H1 (cell line): ENCODE results near the gene NOD2. TPM values are rescaled to one million over a fixed set of nuclear protein-coding genes. Genes with fewer than 3 reads are reported as not detected.

ENCODE experiments used
- CTCF ChIA-PET: fragments of 300-600 bp; sonication (Branson Sonifier 250); formaldehyde crosslinking; loops from one replicate; lab custom pipeline; 2021; ENCODE audit not compliant: partially characterized antibody; lab: Charles Lee
- POLR2A ChIA-PET: fragments of 300-600 bp; sonication (Branson Sonifier 250); formaldehyde crosslinking; loops from one replicate; lab custom pipeline; 2021; ENCODE audit warnings: inconsistent platforms; ENCODE audit not compliant: partially characterized antibody; lab: Charles Lee
- DNase-seq, 2 experiments: peaks; one replicate each; pipeline versions ENCODE4 v3.0.0 to v3.0.0-alpha.2; 2010 to 2022; ENCODE audit warnings: low spot score in 2 of 2, low read depth in 1 of 2, mixed read lengths in 1 of 2
- FAIRE-seq: peaks from 2 replicates; lab custom pipeline; 2011; peaks lifted over from hg19 to GRCh38; lab: Jason Lieb, UNC
- H2AFZ ChIP-seq: 2 replicates; pipeline ENCODE4 v1.8.1; 2012; ENCODE audit warnings: low read length, inconsistent platforms
- H2AK5ac ChIP-seq: 2 replicates; pipeline ENCODE4 v1.6.1; 2013; ENCODE audit warnings: low read depth, low read length
- H2BK120ac ChIP-seq: replicated peaks from 2 replicates; pipeline ENCODE3; 2013; ENCODE audit warnings: low read depth, low read length, inconsistent platforms
- H2BK12ac ChIP-seq: 2 replicates; pipeline ENCODE4 v1.6.1; 2013; ENCODE audit warnings: low read depth, low read length
- H2BK15ac ChIP-seq: 2 replicates; pipeline ENCODE4 v1.6.1; 2013; ENCODE audit warnings: low read length
- H2BK20ac ChIP-seq: 2 replicates; pipeline ENCODE4 v1.6.1; 2013; ENCODE audit warnings: low read length
- H2BK5ac ChIP-seq: 2 replicates; pipeline ENCODE4 v1.6.1; 2013; ENCODE audit warnings: low read depth, low read length
- H3K14ac ChIP-seq: 2 replicates; pipeline ENCODE4 v1.6.1; 2013; ENCODE audit warnings: inconsistent platforms; ENCODE audit not compliant: insufficient read length
- H3K18ac ChIP-seq: 2 replicates; pipeline ENCODE4 v1.6.1; 2013; ENCODE audit warnings: low read length; ENCODE audit errors: extremely low read depth
- H3K23ac ChIP-seq: 2 replicates; pipeline ENCODE4 v1.6.1; 2013; ENCODE audit warnings: inconsistent platforms; ENCODE audit not compliant: insufficient read length
- H3K23me2 ChIP-seq: 2 replicates; pipeline ENCODE4 v1.6.1; 2013; ENCODE audit warnings: low read depth, low read length
- H3K27ac ChIP-seq: 2 replicates; pipeline ENCODE4 v1.6.1; 2011; ENCODE audit warnings: low read depth, low read length, inconsistent platforms
- H3K27me3 ChIP-seq, 4 experiments: replicated peaks in 1 of 4; 1 replicate in 1 of 4; 2 replicates in 3 of 4; pipeline versions ENCODE4 v1.6.1 to v1.8.1; 2011 to 2013; ENCODE audit warnings: low read length in 3 of 4, mild to moderate bottlenecking in 3 of 4, inconsistent platforms in 2 of 4, mixed read lengths in 2 of 4, moderate library complexity in 1 of 4; ENCODE audit not compliant: control insufficient read depth in 3 of 4, insufficient read depth in 3 of 4; ENCODE audit errors: extremely low read depth in 1 of 4
- H3K36me3 ChIP-seq, 4 experiments: 2 replicates each; pipeline versions ENCODE4 v1.6.1 to v1.8.1; 2011 to 2013; ENCODE audit warnings: mild to moderate bottlenecking in 4 of 4, low read length in 3 of 4, moderate library complexity in 2 of 4, control low read depth in 1 of 4, inconsistent platforms in 1 of 4; ENCODE audit not compliant: insufficient read depth in 4 of 4, control insufficient read depth in 2 of 4
- H3K4ac ChIP-seq: replicated peaks from 2 replicates; pipeline ENCODE3; 2013; ENCODE audit warnings: low read length, low read depth, mixed read lengths, inconsistent platforms; ENCODE audit not compliant: insufficient read length
- H3K4me1 ChIP-seq, 4 experiments: replicated peaks in 1 of 4; 1 replicate in 1 of 4; 2 replicates in 3 of 4; pipeline versions ENCODE4 v1.6.1 to v1.8.1; 2011 to 2013; ENCODE audit warnings: low read length in 3 of 4, inconsistent platforms in 2 of 4, mixed read lengths in 1 of 4; ENCODE audit not compliant: insufficient read depth in 4 of 4, control insufficient read depth in 3 of 4
- H3K4me2 ChIP-seq, 2 experiments: 2 replicates each; pipeline versions ENCODE4 v1.6.1 to v1.8.1; 2011 to 2013; ENCODE audit warnings: low read depth in 2 of 2, low read length in 2 of 2, control low read depth in 1 of 2, inconsistent platforms in 1 of 2, mild to moderate bottlenecking in 1 of 2; ENCODE audit not compliant: insufficient read depth in 1 of 2
- H3K4me3 ChIP-seq, 4 experiments: fragments of 200-600, 300-600 bp in 1 of 4; sonication (generic), shearing (Covaris generic), sonication (Bioruptor Twin) in 1 of 4; 2 replicates each; pipeline versions ENCODE4 v1.5.1 to v1.8.1; 2011 to 2016; ENCODE audit warnings: low read length in 4 of 4, low read depth in 3 of 4, control low read depth in 2 of 4, inconsistent platforms in 2 of 4, mild to moderate bottlenecking in 2 of 4, mixed read lengths in 1 of 4, moderate library complexity in 1 of 4; ENCODE audit not compliant: insufficient read depth in 2 of 4; ENCODE audit errors: extremely low read depth in 1 of 4
- H3K56ac ChIP-seq: replicated peaks from 2 replicates; pipeline ENCODE3; 2013; ENCODE audit warnings: low read depth, mild to moderate bottlenecking, mixed read lengths, low read length, inconsistent platforms; ENCODE audit not compliant: insufficient read length
- H3K79me1 ChIP-seq: 2 replicates; pipeline ENCODE4 v1.6.1; 2013; ENCODE audit warnings: low read depth, low read length, control low read depth
- H3K79me2 ChIP-seq, 2 experiments: 2 replicates each; pipeline versions ENCODE4 v1.6.1 to v1.8.1; 2012 to 2013; ENCODE audit warnings: low read length in 2 of 2, mild to moderate bottlenecking in 2 of 2, inconsistent platforms in 1 of 2; ENCODE audit not compliant: insufficient read depth in 2 of 2, control insufficient read depth in 1 of 2
- H3K9ac ChIP-seq, 4 experiments: replicated peaks in 1 of 4; 1 replicate in 1 of 4; 2 replicates in 3 of 4; pipeline versions ENCODE4 v1.6.1 to v1.8.1; 2011 to 2013; ENCODE audit warnings: low read depth in 3 of 4, low read length in 3 of 4, control low read depth in 2 of 4, mild to moderate bottlenecking in 2 of 4, moderate library complexity in 2 of 4, inconsistent platforms in 1 of 4; ENCODE audit errors: extremely low read depth in 1 of 4
- H3K9me3 ChIP-seq, 2 experiments: 2 replicates each; pipeline versions ENCODE4 v1.6.1 to v1.8.1; 2012 to 2013; ENCODE audit warnings: mild to moderate bottlenecking in 2 of 2, moderate library complexity in 2 of 2, control low read depth in 1 of 2, inconsistent platforms in 1 of 2, low read depth in 1 of 2, low read length in 1 of 2, mixed read lengths in 1 of 2; ENCODE audit not compliant: insufficient read depth in 2 of 2
- H4K20me1 ChIP-seq, 2 experiments: replicated peaks in 1 of 2; 2 replicates each; pipeline versions ENCODE3 to v1.8.1; 2011 to 2013; ENCODE audit warnings: inconsistent platforms in 2 of 2, low read length in 2 of 2, mild to moderate bottlenecking in 1 of 2; ENCODE audit not compliant: insufficient read depth in 2 of 2, control insufficient read depth in 1 of 2
- H4K5ac ChIP-seq: 2 replicates; pipeline ENCODE4 v1.6.1; 2013; ENCODE audit warnings: low read length, low read depth, mixed read lengths, inconsistent platforms; ENCODE audit not compliant: insufficient read length
- H4K8ac ChIP-seq: 2 replicates; pipeline ENCODE4 v1.8.0; 2013; ENCODE audit warnings: mild to moderate bottlenecking, moderate library complexity, low read length, inconsistent platforms; ENCODE audit not compliant: insufficient read depth; ENCODE audit errors: extremely low read depth
- H4K91ac ChIP-seq: replicated peaks from 2 replicates; pipeline ENCODE3; 2013; ENCODE audit warnings: low read length, mixed read lengths, inconsistent platforms; ENCODE audit not compliant: insufficient read length
- ASH2L ChIP-seq: fragments of 200-600, 300-600 bp; sonication (generic); IDR thresholded peaks from one replicate; pipeline ENCODE4 v1.7.1; 2017; ENCODE audit warnings: low read length
- BRCA1 ChIP-seq: IDR thresholded peaks from 2 replicates; pipeline ENCODE4 v1.6.1; 2012; ENCODE audit warnings: low read depth, low read length, improper control_type of control experiment
- CBX5 ChIP-seq: fragments of 300-800, 300-1000 bp; sonication (generic); IDR thresholded peaks from 2 replicates; pipeline ENCODE4 v1.7.1; 2016; ENCODE audit warnings: antibody characterized with exemption, low read length, low read depth
- HDAC6 ChIP-seq: IDR thresholded peaks from one replicate; pipeline ENCODE4 v1.7.1; 2012; ENCODE audit warnings: low read depth, mild to moderate bottlenecking, inconsistent platforms, low read length, moderate library complexity
- KDM5A ChIP-seq: fragments of 200-600 bp; IDR thresholded peaks from 2 replicates; pipeline ENCODE4 v1.7.1; 2012; ENCODE audit warnings: mild to moderate bottlenecking, low read length, inconsistent platforms, mixed read lengths
- RBBP5 ChIP-seq: IDR thresholded peaks from 2 replicates; pipeline ENCODE4 v1.7.1; 2012; ENCODE audit warnings: low read depth, mild to moderate bottlenecking, inconsistent platforms, low read length, moderate library complexity, borderline replicate concordance
- RFX5 ChIP-seq: IDR thresholded peaks from 2 replicates; pipeline ENCODE4 v1.6.1; 2011; ENCODE audit warnings: low read depth, low read length, improper control_type of control experiment, borderline replicate concordance
- SIN3A ChIP-seq, 2 experiments: IDR thresholded peaks in 1 of 2; conservative IDR thresholded peaks in 1 of 2; 2 replicates each; pipeline ENCODE4 v1.6.1; 2011 to 2012; ENCODE audit warnings: low read length in 2 of 2, improper control_type of control experiment in 1 of 2, low read depth in 1 of 2, mild to moderate bottlenecking in 1 of 2
- SIX5 ChIP-seq: IDR thresholded peaks from 2 replicates; pipeline ENCODE4 v1.6.1; 2011; ENCODE audit warnings: mild to moderate bottlenecking, low read depth, low read length
- SP1 ChIP-seq: IDR thresholded peaks from 2 replicates; pipeline ENCODE4 v1.6.1; 2011; ENCODE audit warnings: low read depth, low read length
- SUZ12 ChIP-seq: fragments of 200-600 bp; sonication (generic); IDR thresholded peaks from 2 replicates; pipeline ENCODE4 v1.6.1; 2012; ENCODE audit warnings: mild to moderate bottlenecking, inconsistent platforms, low read length, moderate library complexity, mixed read lengths
- TEAD4 ChIP-seq: IDR thresholded peaks from 2 replicates; pipeline ENCODE4 v1.6.1; 2012; ENCODE audit warnings: low read depth, low read length, inconsistent platforms, mixed read lengths
- WGBS, 2 experiments: shearing (Covaris generic) in 1 of 2; methylation state at CpG; one replicate each; pipeline versions ENCODE4 v1.1.6 to v1.1.7; 2013 to 2015; ENCODE audit warnings: low lambda C conversion rate in 2 of 2, mixed read lengths in 2 of 2, inconsistent platforms in 1 of 2, low coverage in 1 of 2, missing lambda C conversion rate in 1 of 2; ENCODE audit not compliant: insufficient replicate concordance in 2 of 2, insufficient coverage in 1 of 2, insufficient read length in 1 of 2; ENCODE audit errors: extremely low coverage in 1 of 2, missing lambda C conversion rate in 1 of 2; 5-methylcytosine and 5-hydroxymethylcytosine counted together
- polyA plus RNA-seq, 7 experiments: library from polyadenylated mRNA; depleted of rRNA in 3 of 7; stranded (reverse) in 5 of 7; unstranded in 2 of 7; fragments of >200 nt in 5 of 7; fragments of 200-250 nt in 2 of 7; gene quantifications; 1 replicate in 5 of 7; 2 replicates in 1 of 7; 4 replicates in 1 of 7; pipeline versions ENCODE4 v1.2.1 to v1.2.3, GENCODE V29; 2011 to 2013; ENCODE audit warnings: missing spikeins in 2 of 7, mixed read lengths in 2 of 7
- total RNA-seq: library from RNA; stranded (reverse); fragmentation: NEBNext Ultra II Directional; extraction: Animal tissue kit (Norgen Biotek cat#: 25700); gene quantifications from 2 replicates; pipeline ENCODE4 v1.2.1, GENCODE V29; 2021

The NOD2 gene
- total and polyA plus RNA-seq, 2 of the 8 experiments (the other 6 are each of a cell fraction or from before 2014, with no cell fraction given): 0.37 to 0.42 TPM

- H3K4me1 ChIP-seq: no peaks in the 10 kb centered on the region
- H2AK5ac ChIP-seq: no peak overlapping the region
- H3K4me3 ChIP-seq: no peak overlapping the region
- no peaks in the 10 kb centered on the region for H4K20me1 ChIP-seq
- no peak overlapping the region for H2BK15ac ChIP-seq
- no peak overlapping the region for H3K4ac ChIP-seq
- H3K79me1 ChIP-seq: no peaks in the 10 kb centered on the region
- H3K56ac ChIP-seq: no peak overlapping the region
- H3K36me3 ChIP-seq: no peaks in the 10 kb centered on the region
- H3K79me2 ChIP-seq: no peaks in the 10 kb centered on the region
- no peak overlapping the region for H3K4me2 ChIP-seq
- no peak overlapping the region for H3K27ac ChIP-seq
- no peak overlapping the region for H3K14ac ChIP-seq
- POLR2A ChIA-PET: no interaction called here
- H3K27me3 ChIP-seq: no peaks in the 10 kb centered on the region
- H4K91ac ChIP-seq: no peak overlapping the region
- H4K8ac ChIP-seq: no peak overlapping the region
- H2BK120ac ChIP-seq: no peak overlapping the region
- FAIRE-seq (no peak), DNase-seq (no peak)
- TF ChIP-seq SIX5 (no peak), ASH2L (no peak), CBX5 (no peak), SIN3A (conservative IDR thresholded peaks at IDR 0.05 in 1 of 2, IDR thresholded peaks at IDR 0.05 in 1 of 2; ENCODE audit: low read depth in 1 of 2, low read length in 2 of 2) (no peak), TEAD4 (no peak), SP1 (no peak), BRCA1 (no peak), RBBP5 (no peak), SUZ12 (no peak), HDAC6 (no peak), KDM5A (no peak), RFX5 (no peak)
- no peak overlapping the region for H2BK5ac ChIP-seq
- H3K18ac ChIP-seq: no peak overlapping the region
- H4K5ac ChIP-seq: no peak overlapping the region
- WGBS, 2 experiments: 89% methylated on average over 8 of the region's 8 CpGs; no CpG with 5 or more reads in 1 of the 2 experiments
- H2AFZ ChIP-seq: no peak overlapping the region
- H3K23me2 ChIP-seq: peaks cover 2% of the 10 kb centered on the region; the same call in 1 of the 2 replicates
- CTCF ChIA-PET: interaction anchor here (1.1 to 5.3 kb wide), 6 partner anchors 8 to 120 kb away, joined by 4 to 34 read pairs (median 18); no protein-coding TSS in a partner anchor
- no peak overlapping the region for H3K23ac ChIP-seq
- no peak overlapping the region for H3K9ac ChIP-seq
- H2BK12ac ChIP-seq: no peak overlapping the region
- no peak overlapping the region for H2BK20ac ChIP-seq
- no peaks in the 10 kb centered on the region for H3K9me3 ChIP-seq
These were observed 7.8 kb upstream of the NOD2 start for GRCh38 chr16:50685462-50686063.
